Activated effector memory CD4-positive, alpha-beta T cell treated with anti-CD3 and anti-CD28 coated beads, Interleukin-2, amount 50 U/mL, for 16 hours (primary cell): Measurements from ENCODE around the gene ANKS1B.

Experiments
- DNase-seq: peaks from one replicate; pipeline ENCODE4 v3.0.0-alpha.2; 2020

The ANKS1B gene

DNA sequence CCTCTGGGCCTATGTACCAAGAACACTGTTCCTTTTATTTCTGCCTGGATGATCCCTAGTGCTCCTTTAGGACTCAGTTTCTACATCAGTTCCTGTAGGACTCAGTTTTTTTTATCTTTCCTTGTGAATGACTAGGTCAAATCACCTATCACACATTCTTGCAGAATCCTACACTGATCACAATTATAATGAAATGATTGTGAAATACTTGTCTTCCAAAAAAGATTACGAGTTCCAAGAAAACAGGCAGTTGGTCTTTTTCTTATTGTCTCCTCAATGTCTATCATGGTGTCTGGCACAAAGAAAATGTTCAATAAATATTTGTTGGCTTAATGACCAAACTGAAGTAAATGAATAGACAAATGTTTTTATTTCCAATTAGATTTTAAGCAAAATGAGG lies 432.7 kb downstream of the ANKS1B start:
- DNase-seq, result no peak

GRCh38 chr12:99549651-99550050 lies 435.1 kb downstream of the ANKS1B start:
- no peak for DNase-seq

GRCh38 chr12:99549196-99549595 lies 435.5 kb downstream of the ANKS1B start:
- no peak for DNase-seq

- no peak for DNase-seq
These were observed 440.3 kb downstream of the ANKS1B start for GRCh38 chr12:99544457-99544856.

GRCh38 chr12:99529966-99530365 lies 454.8 kb downstream of the ANKS1B start:
- no peak for DNase-seq

DNA sequence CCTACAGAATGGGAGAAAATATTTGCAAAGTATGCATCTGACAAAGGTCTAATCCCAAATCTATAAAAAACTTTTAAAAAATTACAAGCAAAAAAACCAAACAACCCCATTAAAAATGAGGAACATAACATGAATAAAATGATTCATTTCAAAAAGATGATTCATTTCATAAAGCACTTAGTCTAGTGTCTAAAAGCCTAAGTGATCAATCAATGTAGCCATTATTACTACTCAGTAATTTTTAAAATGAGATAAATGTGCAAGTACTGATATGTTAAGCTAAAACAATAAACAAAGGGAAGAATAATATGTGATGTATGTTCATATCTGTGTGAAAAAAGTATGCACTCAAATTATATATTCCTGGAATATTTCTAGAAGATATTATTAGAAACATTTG lies 456.3 kb downstream of the ANKS1B start:
- no peak for DNase-seq

GRCh38 chr12:99523853-99524252 lies 460.9 kb downstream of the ANKS1B start:
- DNase-seq, result no peak

DNA sequence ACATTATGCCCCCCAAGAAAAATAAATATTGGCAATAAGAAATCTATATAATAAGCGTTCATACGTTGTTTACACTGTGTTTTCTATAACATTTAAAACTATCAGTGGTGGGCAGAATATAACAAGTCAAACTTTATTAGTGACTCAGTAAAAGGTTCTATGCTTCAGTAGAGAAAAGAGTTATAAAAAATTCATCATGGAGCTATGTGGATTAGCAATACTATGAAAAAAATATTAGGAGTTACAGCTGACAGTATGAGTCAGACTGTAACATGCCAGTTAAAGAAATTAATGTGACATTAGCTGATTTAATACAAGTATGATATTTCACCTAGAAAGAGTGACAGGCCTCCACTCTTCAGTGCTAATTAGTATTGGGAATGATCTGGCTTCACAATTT lies 462.3 kb downstream of the ANKS1B start:
- DNase-seq, result no peak

GRCh38 chr12:99521664-99522063 lies 463.1 kb downstream of the ANKS1B start:
- DNase-seq, result no peak

- DNase-seq, result no peak
These were observed 471.7 kb downstream of the ANKS1B start for GRCh38 chr12:99513066-99513465.

GRCh38 chr12:99505805-99506204 lies 478.9 kb downstream of the ANKS1B start:
- DNase-seq, result no peak

- DNase-seq, result no peak
These were observed 486.0 kb downstream of the ANKS1B start for GRCh38 chr12:99498756-99499155.

- DNase-seq, result no peak
These were observed 488.9 kb downstream of the ANKS1B start for GRCh38 chr12:99495799-99496198.

- no peak for DNase-seq
These were observed 491.5 kb downstream of the ANKS1B start for GRCh38 chr12:99493197-99493596.

- DNase-seq, result no peak
These were observed 498.5 kb downstream of the ANKS1B start for GRCh38 chr12:99486277-99486676.

DNA sequence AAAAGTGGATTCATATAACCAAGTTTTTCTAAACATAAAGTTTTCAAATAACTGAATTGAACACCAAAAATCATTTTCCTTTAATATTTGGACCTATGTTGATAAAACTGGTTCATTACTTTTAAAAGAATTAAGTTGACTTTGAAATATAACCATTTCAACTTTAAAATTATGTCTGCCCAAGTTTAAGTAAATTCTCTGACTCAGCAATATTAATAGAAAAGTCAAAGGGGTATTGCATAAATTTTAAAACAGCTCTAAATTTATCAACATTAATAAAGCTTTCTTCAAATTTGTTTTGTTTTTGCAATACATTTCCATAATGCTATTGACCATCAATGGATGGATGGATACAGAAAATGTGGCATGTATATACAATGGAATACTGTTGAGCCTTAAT lies 505.6 kb downstream of the ANKS1B start:
- DNase-seq, result no peak

DNA sequence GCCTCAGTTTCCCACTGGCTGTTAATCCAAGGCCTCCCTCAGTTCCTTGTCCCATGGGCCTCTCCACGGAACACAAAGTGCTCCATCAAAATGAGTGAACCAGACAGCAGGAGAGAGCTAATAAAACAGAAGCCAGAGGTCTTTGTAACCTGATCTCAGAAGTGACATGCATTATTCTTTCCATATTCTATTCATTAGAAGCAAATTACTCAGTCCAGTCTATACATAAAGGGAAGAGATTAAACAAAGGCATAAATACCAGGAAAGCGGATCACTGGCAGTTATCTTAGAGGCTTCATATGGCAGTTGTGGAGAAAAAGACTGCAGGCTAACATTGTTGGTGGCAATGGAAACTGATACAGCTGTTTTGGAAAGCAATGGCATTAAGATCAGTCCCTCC lies 507.8 kb downstream of the ANKS1B start:
- DNase-seq, result no peak

DNA sequence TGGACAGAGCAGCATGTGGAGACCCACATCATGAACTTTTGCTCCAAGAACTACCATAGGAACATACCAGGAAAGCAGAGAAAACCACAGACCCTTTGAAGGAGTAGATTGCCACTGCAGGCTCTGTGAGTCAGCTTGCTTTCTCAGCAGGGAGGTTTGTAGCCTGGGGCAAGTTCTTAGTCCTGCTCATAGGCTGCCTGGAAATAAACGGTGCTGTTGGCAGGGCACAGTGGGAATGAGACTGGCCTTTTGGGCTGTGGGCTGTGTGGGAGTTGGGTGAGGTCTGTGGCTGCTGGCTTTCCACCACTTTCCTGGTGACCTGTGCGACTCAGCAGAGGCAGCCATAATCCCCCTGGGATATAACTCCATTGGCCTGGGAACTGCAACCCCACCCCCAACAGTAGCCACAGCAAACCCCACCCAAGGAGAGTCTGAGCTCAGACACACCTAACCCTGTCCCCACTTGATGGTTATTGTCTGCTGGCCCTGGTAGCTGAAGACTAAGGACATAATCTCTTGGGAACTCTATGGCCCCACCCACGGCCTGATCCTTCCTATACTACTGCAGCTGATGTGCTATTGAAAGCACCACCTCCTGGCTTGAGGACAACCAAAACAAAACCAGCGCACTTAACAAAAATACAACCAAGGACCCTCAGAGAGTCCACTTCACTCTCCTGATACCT lies 529.2 kb downstream of the ANKS1B start:
- peak; percentile 60 for DNase-seq

DNA sequence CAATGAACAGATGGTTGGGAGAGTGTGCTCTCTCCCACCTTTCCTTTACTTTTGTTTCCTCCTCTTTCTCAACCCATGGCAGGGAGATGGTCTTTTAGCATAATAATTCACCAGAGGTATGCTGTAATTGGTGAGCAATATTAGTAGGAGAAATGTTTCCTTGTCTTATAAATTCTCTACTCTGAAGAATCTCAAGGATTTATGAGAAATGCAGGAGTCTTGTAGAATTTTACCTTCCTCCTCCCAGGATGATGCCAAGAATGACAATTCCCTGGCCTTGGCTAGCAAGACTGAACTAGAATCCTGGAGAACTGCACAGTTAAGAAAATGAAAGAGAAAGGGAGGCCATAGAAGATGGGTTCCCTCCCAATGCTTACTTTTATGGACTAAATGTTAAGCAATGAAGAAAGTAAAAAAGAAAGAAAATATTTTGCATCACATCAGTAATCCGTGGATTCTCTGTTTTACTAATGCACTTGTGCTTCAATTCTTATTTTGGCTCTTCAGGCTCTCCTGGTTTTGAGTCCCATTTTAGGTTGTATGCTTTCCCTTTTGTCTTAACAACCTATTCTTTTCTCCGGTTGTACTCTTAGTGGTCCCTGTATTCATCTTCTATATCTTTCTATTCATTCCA lies 530.1 kb downstream of the ANKS1B start:
- DNase-seq, result no peak

DNA sequence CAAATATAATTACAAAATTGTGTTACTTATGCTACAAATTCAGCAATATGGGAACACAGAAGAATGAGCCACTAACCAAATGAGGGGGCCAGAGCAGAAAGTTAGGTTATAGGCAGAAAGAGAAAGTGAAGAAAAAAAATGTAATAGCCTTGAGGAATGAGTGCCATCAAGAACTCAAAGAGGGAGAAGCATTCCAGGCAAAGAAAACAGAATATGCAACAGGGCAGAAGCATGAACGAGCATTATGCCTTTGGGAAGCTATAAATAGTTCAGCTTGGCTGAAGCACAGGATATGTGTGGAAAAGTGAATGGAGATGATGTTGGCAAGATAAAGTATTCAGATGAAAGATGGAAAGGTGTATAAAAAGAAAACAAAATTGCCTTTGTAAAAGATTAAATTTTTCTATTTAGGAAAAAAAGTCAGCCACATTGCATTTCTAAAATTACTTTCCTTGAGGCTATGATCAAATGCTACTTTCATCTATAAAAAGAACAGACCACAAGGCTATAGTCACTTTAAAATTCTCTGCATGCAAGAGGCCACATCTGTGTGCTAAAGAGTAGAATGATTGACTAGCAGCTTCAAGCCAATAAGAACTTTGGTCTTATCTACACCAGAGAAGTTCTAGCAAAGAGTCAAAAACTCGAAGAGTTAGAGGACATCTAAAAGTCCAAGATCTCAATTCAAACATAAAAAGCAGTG lies 530.7 kb downstream of the ANKS1B start:
- no peak for DNase-seq

GRCh38 chr12:99450036-99450630 lies 534.6 kb downstream of the ANKS1B start:
- DNase-seq, result no peak

DNA sequence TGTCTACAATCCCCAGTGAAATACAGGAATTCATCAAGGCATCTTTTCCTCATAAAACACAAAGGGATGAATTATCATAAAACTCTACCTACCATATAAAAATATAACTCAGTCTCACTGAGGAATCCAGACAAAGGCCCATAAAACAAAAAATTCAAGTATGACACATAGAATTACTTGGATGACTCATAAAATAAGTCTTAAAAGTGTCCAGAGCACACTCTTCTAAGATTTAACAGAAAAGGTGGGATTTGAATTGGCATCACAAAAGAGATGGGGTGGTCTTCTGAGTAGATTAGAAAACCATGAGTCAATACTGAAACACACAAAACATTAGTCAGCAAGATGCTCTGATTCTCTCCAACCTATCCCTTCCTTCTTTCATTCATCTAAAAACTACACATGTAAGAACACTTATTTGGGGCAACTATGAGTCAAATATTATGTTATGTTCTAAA lies 539.8 kb downstream of the ANKS1B start:
- no peak for DNase-seq

GRCh38 chr12:99442758-99443157 lies 542.0 kb downstream of the ANKS1B start:
- DNase-seq, result no peak

- DNase-seq, result no peak
These were observed 545.3 kb downstream of the ANKS1B start for GRCh38 chr12:99439399-99439798.
